Astrocyte (in vitro differentiated cells and primary cell): ENCODE data around the gene PPARG. TPM values are rescaled to one million over a fixed set of nuclear protein-coding genes. Genes with fewer than 3 reads are reported as not detected.

Source experiments
- DNase-seq: peaks from one replicate; pipeline ENCODE4 v3.0.0-alpha.2; 2010; ENCODE audit warnings: low read depth
- FAIRE-seq: peaks from 2 replicates; lab custom pipeline; 2011; peaks lifted over from hg19 to GRCh38; lab: Jason Lieb, UNC
- H2AFZ ChIP-seq: 2 replicates; pipeline ENCODE4 v1.6.0; 2012; ENCODE audit warnings: low read depth, low read length, inconsistent platforms
- H3K27ac ChIP-seq: 2 replicates; pipeline ENCODE4 v1.5.1; 2011; ENCODE audit warnings: low read depth, low read length, inconsistent platforms
- H3K27me3 ChIP-seq: 2 replicates; pipeline ENCODE4 v1.6.0; 2011; ENCODE audit warnings: low read length, inconsistent platforms; ENCODE audit not compliant: insufficient read depth
- H3K36me3 ChIP-seq: 2 replicates; pipeline ENCODE4 v1.5.1; 2011; ENCODE audit warnings: low read length, inconsistent platforms; ENCODE audit not compliant: insufficient read depth
- H3K4me1 ChIP-seq: 2 replicates; pipeline ENCODE4 v1.5.1; 2011; ENCODE audit warnings: low read length, inconsistent platforms; ENCODE audit not compliant: insufficient read depth
- H3K4me2 ChIP-seq: 2 replicates; pipeline ENCODE4 v1.6.0; 2012; ENCODE audit warnings: low read length, inconsistent platforms
- H3K4me3 ChIP-seq: 2 replicates; pipeline ENCODE4 v1.5.1; 2011; ENCODE audit warnings: low read depth, mild to moderate bottlenecking, low read length, inconsistent platforms; ENCODE audit not compliant: insufficient read depth
- H3K79me2 ChIP-seq: 2 replicates; pipeline ENCODE4 v1.6.0; 2012; ENCODE audit warnings: mild to moderate bottlenecking, low read length, inconsistent platforms; ENCODE audit not compliant: insufficient read depth
- H3K9ac ChIP-seq: 2 replicates; pipeline ENCODE4 v1.6.0; 2012; ENCODE audit warnings: mild to moderate bottlenecking, low read length, inconsistent platforms
- H3K9me3 ChIP-seq: 2 replicates; pipeline ENCODE4 v1.5.1; 2012; ENCODE audit warnings: low read depth, mild to moderate bottlenecking, low read length, inconsistent platforms; ENCODE audit not compliant: insufficient read depth
- H4K20me1 ChIP-seq: 2 replicates; pipeline ENCODE4 v1.6.0; 2012; ENCODE audit warnings: low read length, inconsistent platforms; ENCODE audit not compliant: insufficient read depth
- H3K27ac Mint-ChIP-seq: one replicate; pipeline ENCODE4 v1.8.0; 2021; ENCODE audit warnings: mild to moderate bottlenecking, mixed read lengths; ENCODE audit not compliant: unreplicated experiment
- H3K27me3 Mint-ChIP-seq: one replicate; pipeline ENCODE4 v1.8.0; 2021; ENCODE audit warnings: low read depth, mixed read lengths; ENCODE audit not compliant: unreplicated experiment
- H3K36me3 Mint-ChIP-seq: one replicate; pipeline ENCODE4 v1.8.0; 2021; ENCODE audit warnings: low read depth, mixed read lengths; ENCODE audit not compliant: unreplicated experiment
- H3K4me1 Mint-ChIP-seq: one replicate; pipeline ENCODE4 v1.8.0; 2021; ENCODE audit warnings: low read depth, mixed read lengths; ENCODE audit not compliant: unreplicated experiment
- H3K4me3 Mint-ChIP-seq: one replicate; pipeline ENCODE4 v1.8.0; 2021; ENCODE audit warnings: mild to moderate bottlenecking, moderate library complexity, mixed read lengths; ENCODE audit not compliant: unreplicated experiment
- H3K9me3 Mint-ChIP-seq: one replicate; pipeline ENCODE4 v1.8.0; 2021; ENCODE audit warnings: mild to moderate bottlenecking, mixed read lengths; ENCODE audit not compliant: unreplicated experiment
- EZH2 ChIP-seq: IDR thresholded peaks from 2 replicates; pipeline ENCODE4 v1.6.1; 2012; ENCODE audit warnings: mild to moderate bottlenecking, low read length, inconsistent platforms; ENCODE audit not compliant: insufficient read depth
- total RNA-seq: library from RNA; stranded (reverse); gene quantifications from 2 replicates; pipeline ENCODE4 v1.2.1, GENCODE V29; 2021
- TF ChIP-seq, protein P1 (sequence below): IDR thresholded peaks from 2 replicates; pipeline ENCODE4 v1.5.1; 2011; ENCODE audit warnings: low read depth, mild to moderate bottlenecking, inconsistent platforms, low read length, moderate library complexity; ENCODE audit not compliant: insufficient read depth

The PPARG gene
- total RNA-seq, 1 donor from 2014 or later = 4.4 TPM

GRCh38 chr3:12325586-12326515, 37.0 kb downstream of the PPARG start:
- Histone ChIP-seq H3K79me2 (no peaks in the 10 kb centered on the region), H3K4me1 (no peaks in the 10 kb centered on the region), H3K9me3 (no peaks in the 10 kb centered on the region), H4K20me1 (no peaks in the 10 kb centered on the region), H3K27ac (no peak overlapping the region), H3K36me3 (no peaks in the 10 kb centered on the region), H3K27me3 (no peaks in the 10 kb centered on the region), H3K9ac (no peak overlapping the region), H3K4me2 (no peak overlapping the region), H2AFZ (no peak overlapping the region), H3K4me3 (no peak overlapping the region)
- Mint-ChIP-seq H3K9me3 (no peaks in the 10 kb centered on the region), H3K4me3 (no peak overlapping the region), H3K4me1 (no peaks in the 10 kb centered on the region), H3K27me3 (no peaks in the 10 kb centered on the region), H3K36me3 (no peaks in the 10 kb centered on the region), H3K27ac (no peak overlapping the region)
- DNase-seq = no peak
- TF ChIP-seq, protein P1, sequence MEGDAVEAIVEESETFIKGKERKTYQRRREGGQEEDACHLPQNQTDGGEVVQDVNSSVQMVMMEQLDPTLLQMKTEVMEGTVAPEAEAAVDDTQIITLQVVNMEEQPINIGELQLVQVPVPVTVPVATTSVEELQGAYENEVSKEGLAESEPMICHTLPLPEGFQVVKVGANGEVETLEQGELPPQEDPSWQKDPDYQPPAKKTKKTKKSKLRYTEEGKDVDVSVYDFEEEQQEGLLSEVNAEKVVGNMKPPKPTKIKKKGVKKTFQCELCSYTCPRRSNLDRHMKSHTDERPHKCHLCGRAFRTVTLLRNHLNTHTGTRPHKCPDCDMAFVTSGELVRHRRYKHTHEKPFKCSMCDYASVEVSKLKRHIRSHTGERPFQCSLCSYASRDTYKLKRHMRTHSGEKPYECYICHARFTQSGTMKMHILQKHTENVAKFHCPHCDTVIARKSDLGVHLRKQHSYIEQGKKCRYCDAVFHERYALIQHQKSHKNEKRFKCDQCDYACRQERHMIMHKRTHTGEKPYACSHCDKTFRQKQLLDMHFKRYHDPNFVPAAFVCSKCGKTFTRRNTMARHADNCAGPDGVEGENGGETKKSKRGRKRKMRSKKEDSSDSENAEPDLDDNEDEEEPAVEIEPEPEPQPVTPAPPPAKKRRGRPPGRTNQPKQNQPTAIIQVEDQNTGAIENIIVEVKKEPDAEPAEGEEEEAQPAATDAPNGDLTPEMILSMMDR = no peak
- TF ChIP-seq EZH2 = no peak
- FAIRE-seq = no peak

DNA sequence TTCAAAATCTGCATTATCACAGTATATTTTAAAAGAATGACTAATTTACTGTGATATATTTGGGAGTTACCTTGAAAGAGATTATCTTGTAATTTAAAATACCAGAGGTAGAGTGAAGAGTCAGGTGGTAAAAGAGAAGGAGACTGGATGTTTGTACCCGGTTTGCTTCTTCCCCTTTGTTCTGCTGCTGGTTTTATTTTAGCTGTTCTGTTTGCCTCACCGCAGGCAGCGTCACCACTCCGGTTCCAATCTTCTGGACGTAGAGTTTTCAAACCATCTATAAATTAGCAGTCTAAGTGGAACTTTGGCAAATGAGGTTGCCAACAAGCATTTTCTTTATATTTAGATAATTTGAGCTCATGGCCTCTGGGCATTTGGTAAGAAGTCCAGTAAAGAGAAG, 38.2 kb downstream of the PPARG start:
- H3K36me3 Mint-ChIP-seq = no peaks in the 10 kb centered on the region
- no peak for DNase-seq
- Histone ChIP-seq H4K20me1 (no peaks in the 10 kb centered on the region), H3K9me3 (no peaks in the 10 kb centered on the region), H3K27me3 (no peaks in the 10 kb centered on the region), H3K27ac (no peak overlapping the region), H3K4me3 (no peak overlapping the region), H3K4me2 (no peak overlapping the region), H2AFZ (no peak overlapping the region), H3K4me1 (no peaks in the 10 kb centered on the region), H3K9ac (no peak overlapping the region), H3K36me3 (no peaks in the 10 kb centered on the region), H3K79me2 (no peaks in the 10 kb centered on the region)
- no peaks in the 10 kb centered on the region for H3K9me3 Mint-ChIP-seq
- no peak for TF ChIP-seq EZH2
- TF ChIP-seq, protein P1 = no peak
- FAIRE-seq = no peak
- H3K27ac Mint-ChIP-seq = no peak overlapping the region
- no peak overlapping the region for H3K4me3 Mint-ChIP-seq
- H3K4me1 Mint-ChIP-seq = no peaks in the 10 kb centered on the region
- H3K27me3 Mint-ChIP-seq = no peaks in the 10 kb centered on the region
